GM18909 (cell line): ENCODE data around the gene IMMP2L.

ENCODE experiments used
- ATAC-seq: cut with Tn5 transposase; IDR thresholded peaks from one replicate; pipeline ENCODE4 v1.9.1; 2021; ENCODE audit warnings: mild to moderate bottlenecking; ENCODE audit not compliant: unreplicated experiment, poor library complexity

IMMP2L gene

GRCh38 chr7:111184987-111185386, 377.3 kb downstream of the IMMP2L start:
- ATAC-seq, result no peak

DNA sequence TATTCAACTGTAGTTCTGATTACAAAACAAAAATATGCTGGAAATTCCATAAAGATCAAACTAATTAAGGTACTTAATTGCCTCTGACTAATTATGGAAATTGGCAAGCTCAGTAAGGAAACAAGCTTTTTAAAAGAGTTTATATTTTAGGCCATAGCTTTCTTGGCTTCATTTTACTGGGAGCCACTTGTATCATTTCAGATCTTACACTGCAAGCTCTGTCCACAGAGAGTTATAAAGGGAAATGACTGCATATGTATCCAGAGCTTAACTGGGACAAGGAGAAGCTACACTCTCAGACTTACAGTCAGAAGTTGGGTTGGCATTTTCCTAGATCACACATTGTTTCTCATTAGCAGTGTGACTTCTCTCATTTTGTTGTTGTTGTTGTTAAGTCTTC, 379.0 kb downstream of the IMMP2L start:
- ATAC-seq, result no peak

DNA sequence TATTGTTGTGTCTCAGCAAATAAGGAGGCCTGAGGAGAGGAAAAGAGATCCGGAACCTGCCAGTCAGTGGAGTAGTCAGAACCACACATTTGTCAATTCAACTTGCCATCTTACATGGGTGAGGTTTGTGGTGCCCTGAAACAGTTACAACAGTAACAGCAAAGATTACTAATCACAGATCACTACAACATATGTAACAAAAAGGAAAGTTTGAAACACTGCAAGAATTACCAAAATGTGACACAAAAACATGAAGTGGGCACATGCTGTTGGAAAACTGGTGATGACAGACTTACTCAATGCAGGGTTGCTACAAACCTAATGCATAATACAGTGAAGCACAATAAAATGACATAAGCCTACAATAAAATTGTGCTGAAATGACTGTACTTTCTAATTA, 382.0 kb downstream of the IMMP2L start:
- ATAC-seq, result no peak

DNA sequence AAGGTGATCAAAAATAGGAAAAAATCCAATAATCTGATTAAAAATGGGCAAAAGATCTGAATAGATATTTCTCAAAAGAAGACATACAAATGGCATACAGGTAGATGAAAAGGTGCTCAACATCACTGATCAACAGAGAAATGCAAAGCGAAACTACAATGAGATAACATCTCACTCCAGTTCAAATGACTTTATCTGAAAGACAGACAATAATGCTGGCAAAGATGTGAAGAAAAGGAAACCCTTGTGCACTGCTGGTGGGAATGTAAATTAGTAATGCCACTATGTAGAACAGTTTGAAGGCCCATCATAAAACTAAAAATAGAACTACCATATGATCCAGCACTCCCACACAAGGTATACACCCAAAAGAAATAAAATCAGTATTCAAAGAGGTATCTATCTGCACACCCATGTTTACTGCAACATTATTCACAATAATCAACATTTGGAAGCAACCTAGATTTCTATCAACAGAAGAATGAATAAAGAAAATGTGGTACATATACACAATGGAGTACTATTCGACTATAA, 386.3 kb downstream of the IMMP2L start:
- ATAC-seq, result no peak

DNA sequence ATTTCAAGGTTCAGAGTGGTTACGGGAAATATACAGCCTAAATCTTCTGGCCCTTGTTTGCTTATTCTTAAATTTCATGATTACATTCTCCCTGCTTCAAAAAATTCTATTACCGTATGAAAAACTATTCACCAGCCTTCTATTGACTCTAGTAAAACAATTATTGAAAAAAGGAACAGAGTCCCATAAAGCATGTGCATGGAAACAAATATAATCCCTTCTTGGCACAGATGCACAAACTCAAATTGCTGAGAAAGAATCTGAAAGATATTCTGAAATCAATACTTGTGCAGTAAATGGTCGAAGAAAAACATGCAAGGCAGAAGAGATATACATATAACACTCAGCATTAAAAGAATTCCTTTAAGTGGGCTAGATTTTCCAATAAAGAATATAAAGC, 387.8 kb downstream of the IMMP2L start:
- ATAC-seq, result no peak

DNA sequence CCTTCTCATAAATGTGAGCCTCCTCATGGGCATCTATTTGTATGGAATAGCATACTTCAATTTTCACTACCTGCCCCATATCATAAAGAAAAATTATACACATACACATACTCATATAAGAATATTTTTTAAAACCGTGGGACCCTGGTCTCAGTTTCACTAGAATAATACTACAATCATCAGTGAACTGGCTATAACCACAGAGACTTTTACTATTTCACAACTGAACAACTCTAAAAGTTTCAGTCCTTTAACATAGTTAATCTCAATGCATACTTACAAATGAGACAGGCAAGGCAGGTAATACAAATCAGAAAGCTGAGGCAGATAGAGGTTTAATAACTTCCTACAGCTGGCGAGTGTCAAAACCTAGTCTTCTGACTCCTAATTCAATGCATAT, 388.3 kb downstream of the IMMP2L start:
- no peak for ATAC-seq

GRCh38 chr7:111173528-111173927, 388.8 kb downstream of the IMMP2L start:
- ATAC-seq, result no peak

GRCh38 chr7:111172564-111173257, 389.6 kb downstream of the IMMP2L start:
- ATAC-seq, result no peak

GRCh38 chr7:111168182-111168581, 394.1 kb downstream of the IMMP2L start:
- ATAC-seq, result no peak

DNA sequence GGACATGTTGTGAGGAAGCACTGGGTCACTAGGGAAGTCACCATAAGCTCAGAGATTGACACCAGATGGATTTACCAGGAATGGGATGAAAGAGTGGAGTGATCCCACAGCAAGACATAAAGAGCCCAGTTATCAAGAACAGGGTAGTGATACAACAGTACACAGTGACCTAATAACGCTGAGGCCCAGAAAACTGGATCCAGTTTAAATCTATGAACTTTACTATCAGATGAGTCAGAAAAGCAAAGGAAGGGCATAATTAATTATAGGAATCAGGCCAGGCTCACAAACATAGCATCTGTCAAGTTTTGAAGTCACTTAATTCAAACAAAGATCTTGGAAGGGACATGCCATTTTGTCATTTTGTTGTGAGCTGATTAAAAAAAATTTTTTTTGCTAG, 397.9 kb downstream of the IMMP2L start:
- ATAC-seq, result no peak

DNA sequence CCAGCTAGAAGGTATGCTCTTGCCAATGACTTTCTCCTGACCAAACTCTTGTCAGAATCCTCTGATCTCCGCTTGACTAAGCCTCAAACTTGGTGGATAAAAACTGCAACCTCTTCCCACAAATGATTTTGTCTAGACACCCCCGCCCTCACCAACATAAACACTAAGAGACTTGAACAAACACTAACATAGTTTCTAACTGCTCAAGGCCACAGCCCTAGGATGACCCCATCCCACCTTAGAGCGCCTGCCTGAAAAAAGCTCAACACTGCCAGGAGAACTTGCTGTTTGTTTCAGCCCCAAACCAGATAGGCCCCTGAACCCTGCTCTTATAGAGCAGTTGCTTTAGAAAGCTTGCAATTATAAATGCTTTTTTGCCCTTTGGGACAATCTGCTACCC, 399.6 kb downstream of the IMMP2L start:
- ATAC-seq, result no peak

GRCh38 chr7:111160297-111160696, 402.0 kb downstream of the IMMP2L start:
- no peak for ATAC-seq

GRCh38 chr7:111159426-111159825, 402.9 kb downstream of the IMMP2L start:
- no peak for ATAC-seq

GRCh38 chr7:111150709-111151108, 411.6 kb downstream of the IMMP2L start:
- ATAC-seq, result no peak

GRCh38 chr7:111147708-111148533, 414.4 kb downstream of the IMMP2L start:
- no peak for ATAC-seq

- no peak for ATAC-seq
Measured at GRCh38 chr7:111146136-111146535, 416.2 kb downstream of the IMMP2L start.

DNA sequence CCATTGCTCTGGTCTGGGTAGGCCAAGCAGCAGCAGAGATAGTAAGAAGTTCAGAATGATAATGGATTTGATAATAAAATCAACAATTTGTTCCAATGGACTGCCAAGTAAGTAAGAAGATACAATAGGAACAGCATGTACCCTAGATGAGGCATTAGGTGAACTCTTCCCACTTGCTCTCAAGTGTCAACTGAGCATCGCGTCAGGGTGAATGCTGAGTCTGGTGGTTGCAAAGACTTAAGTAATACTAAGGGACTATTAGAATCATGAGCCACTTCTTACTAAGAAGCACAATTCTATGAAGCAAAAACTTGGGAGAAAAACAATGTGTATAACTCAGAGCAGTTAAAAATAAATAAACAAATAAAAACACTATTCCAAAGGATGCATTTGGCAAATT, 416.8 kb downstream of the IMMP2L start:
- ATAC-seq, result no peak

GRCh38 chr7:111140091-111140865, 422.0 kb downstream of the IMMP2L start:
- ATAC-seq, result no peak

DNA sequence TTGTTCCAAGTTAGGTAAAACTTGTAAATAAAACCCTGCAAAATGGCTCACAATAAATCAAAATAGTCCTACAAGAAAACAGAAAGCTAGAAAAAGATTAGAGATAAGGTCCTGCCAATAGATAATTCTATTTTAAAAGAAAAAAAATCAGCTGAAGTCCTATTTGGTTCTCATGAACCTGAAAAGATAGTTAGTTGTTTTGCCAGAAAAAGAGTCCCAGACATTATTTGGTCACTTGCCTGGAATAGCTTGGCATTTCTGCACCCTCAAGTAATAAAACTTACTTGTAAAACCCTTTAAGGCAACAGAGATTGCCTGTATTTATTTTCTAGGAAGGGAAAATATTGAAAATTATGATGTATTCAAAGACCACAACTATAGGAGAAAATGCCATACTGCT, 423.7 kb downstream of the IMMP2L start:
- no peak for ATAC-seq

GRCh38 chr7:111138193-111138569, 424.1 kb downstream of the IMMP2L start:
- ATAC-seq, result peak; percentile 97
